Activated T-cell treated with anti-CD3 and anti-CD28 coated beads for 24 hours (primary cell): ENCODE data around the gene INCENP.
"Not testable (repeated sequence)": the region's sequence is repeated elsewhere in the genome, so short reads cannot be mapped to it uniquely, and the experiment has no call there.

Experiments
- DNase-seq: peaks from one replicate; pipeline ENCODE4 v3.0.0-alpha.2; 2020; ENCODE audit warnings: low read depth

INCENP gene

DNA sequence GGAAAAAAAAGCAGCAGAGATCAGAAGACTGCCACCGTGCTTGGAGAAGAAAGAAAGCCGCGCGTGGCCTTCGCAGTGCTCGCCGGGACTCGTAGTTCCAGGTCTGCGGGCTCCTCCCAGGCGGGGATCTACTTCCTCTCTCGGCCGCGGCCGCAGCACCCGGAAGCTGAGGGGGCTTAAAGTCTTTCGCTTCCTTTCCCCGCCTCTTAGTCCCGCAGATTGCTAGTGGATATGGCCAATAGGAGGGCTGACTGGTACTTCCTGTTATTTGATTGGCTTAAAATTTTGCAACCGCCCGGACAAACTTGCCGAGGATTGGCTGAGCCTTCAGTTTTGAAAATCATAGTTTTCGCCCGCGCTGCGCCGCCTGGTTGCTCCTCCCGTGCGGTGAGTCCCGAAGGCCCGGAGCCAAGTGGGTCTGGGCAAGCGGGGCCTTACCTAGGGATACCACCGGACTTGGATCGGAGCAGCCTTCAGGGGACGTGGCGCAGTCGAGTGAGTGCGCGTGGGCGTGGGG, at the start of gene INCENP:
Gene INCENP (plus strand): TSS at position 343 of the 517 bp plus-strand sequence. CDS start 4,151 bp downstream, outside the sequence.
- DNase-seq: peak; percentile 92

GRCh38 chr11:62075438-62075837, 48.4 kb upstream of the INCENP start:
- no peak for DNase-seq

GRCh38 chr11:62077132-62077531, 46.7 kb upstream of the INCENP start:
- no peak for DNase-seq

DNA sequence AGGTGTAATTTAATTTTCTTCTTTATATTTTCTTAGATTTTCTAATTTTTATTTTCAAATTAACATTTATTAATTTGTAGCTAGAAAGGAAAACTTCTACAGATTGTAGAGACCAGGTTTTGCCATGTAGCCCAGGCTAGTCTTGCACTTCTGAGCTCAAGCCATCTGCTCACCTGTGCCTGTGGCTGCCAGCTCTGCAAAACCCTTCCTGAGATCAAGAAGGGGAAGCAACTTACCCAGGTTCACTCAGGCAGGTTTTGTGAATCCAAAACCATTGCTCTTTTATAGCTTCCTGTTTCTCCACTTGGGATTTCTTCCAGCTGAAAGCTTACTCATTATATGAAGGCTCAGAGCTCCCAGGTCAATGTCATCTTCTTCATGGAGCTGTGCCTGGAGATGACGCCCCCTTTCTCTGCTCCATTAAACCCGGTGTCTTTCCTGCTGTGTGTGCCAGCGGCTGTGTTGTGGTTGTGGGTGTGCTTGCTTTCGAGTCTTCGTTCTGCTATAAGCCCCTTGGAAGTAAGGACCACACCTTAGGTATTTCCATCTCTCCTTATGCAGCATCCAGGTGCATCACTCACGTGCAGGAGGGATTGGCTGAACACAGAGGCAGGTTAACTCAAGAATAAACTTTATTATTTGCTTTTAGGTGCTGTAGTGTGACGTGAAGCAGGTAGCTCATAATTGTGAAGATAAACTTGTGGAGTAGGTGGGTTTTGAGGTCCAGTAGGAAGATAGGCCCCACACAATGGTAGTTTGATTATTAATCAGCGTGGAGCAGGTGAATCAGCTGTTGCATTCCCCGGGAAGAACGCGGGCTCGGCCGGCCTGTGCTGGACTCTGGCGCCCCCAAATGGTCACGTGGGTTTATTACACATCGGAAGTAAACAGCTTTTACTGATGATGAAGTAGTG, 42.2 kb upstream of the INCENP start:
- peak; percentile 67 for DNase-seq

DNA sequence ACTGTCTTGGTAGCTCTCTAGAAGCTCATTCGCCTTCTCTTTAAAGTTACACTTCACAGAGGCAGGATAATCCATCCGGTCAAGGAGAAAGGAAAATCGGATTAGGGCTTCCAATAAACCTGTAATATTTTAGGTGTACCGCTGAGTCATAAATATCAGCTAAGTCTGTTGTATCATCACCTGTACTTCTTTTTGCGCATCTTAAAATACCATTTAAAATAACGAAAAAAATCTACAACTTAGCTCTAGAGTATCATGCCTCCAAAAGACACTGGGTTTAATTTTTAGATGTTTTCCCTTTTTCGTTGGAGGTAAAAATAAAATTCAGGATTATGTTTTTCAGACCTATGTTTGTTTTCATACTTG, 41.5 kb upstream of the INCENP start:
- DNase-seq: no peak

DNA sequence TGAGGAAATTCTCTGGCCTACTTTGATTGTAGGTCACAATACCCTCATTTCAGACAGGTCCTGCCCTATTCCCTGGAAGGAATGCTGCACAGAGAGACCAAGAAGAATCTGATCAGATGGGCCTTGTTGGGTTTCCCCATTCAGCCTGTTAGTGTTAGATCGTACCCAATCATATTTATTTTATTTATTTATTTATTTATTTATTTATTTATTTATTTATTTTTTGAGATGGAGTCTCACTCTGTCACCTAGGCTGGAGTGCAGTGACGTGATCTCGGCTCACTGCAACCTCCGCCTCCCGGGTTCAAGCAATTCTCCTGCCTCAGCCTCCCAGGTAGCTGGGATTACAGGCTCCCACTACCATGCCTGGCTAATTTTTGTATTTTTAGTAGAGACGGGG, 39.0 kb upstream of the INCENP start:
- DNase-seq: not testable (repeated sequence)

DNA sequence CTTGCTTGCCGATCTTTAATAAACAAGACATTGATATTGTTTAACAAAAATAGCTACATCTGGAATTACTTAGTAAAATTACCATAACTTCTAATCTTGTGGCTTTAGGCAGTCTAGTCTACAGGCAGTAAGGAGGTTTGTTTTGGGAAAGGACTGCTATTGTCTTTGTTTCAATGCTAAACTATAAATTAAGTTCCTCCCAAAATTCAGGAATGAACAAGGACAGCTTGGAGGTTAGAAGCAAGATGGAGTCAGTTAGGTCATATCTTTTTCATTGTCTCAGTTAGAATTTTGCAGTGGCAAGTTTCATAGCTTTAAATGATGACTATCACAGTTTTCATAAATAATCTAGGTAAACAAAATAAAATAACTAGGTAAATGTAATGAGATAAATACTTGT, 36.1 kb upstream of the INCENP start:
- DNase-seq: no peak

GRCh38 chr11:62088331-62088933, 35.4 kb upstream of the INCENP start:
- DNase-seq: no peak

DNA sequence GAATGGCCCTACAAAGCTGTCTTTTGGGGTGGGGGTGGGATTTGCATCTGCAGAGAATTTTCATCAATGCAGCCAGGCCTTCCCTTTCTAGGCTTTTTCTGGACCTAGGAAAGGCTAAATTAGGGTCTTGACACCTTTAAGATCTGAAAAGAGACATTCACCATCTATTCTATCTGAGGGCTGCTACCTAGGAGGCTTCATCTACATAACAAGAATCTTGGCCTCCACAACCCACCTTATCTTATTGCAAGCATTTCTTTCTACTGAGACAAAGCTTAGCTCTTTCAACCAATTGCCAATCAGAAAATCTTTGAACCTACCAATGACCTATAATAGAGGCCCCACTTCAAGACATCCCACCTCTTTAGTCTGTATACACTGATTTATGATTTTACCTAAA, 20.7 kb upstream of the INCENP start:
- no peak for DNase-seq

DNA sequence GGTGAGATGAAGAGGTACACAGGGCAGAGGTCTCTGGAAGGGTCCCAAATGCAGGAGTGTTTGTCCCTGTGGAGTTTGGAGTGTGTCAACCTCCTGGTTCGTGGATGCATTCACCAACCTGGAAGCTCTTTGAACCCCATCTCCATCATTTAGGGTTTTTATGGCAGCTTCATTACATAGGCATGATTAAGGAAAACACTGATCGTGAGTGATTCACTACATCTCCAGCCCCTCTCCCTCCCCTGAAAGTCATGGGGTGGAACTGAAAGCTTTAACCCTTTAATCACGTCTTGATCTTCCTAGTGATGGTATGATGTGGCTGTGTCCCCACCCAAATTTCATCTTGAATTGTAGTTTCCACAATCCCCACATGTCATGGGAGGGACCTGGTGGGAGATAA, 19.8 kb upstream of the INCENP start:
- no peak for DNase-seq

DNA sequence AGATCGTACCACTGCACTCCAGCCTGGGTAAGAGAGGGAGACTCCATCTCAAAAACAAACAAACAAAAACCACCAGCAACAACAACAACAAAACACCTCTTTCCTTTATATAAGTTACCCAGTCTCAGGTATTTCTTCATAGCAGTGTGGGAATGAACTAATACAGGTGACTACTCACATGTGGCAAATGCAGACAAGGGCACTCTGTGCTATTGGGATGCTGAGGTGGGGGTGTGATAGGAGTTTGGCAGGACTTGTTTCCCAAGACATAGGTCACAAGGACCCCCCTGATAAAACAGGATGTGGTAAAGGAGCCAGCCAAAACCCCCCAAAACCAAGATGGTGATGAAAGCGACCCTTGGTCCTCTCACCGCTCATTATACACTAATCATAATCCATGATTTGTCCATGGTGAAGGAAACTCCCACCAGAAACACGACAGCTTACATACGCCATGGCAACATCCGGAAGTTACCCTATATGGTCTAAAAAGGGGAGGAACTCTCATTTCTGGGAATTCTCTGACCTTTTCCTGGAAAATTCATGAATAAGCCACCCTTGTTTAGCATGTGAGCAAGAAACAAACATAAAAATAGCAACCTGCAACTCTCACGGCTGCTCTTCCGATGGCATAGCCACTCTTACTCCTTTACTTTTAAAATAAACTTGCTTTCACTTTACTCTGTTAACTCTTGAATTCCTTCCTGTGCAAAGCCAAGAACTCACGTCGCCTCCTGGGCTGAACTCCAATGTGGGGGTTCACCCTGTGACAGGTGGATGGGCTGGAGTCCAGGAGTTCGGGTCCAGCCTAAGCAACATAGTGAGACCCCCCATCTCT, 18.8 kb upstream of the INCENP start:
- DNase-seq: no peak

DNA sequence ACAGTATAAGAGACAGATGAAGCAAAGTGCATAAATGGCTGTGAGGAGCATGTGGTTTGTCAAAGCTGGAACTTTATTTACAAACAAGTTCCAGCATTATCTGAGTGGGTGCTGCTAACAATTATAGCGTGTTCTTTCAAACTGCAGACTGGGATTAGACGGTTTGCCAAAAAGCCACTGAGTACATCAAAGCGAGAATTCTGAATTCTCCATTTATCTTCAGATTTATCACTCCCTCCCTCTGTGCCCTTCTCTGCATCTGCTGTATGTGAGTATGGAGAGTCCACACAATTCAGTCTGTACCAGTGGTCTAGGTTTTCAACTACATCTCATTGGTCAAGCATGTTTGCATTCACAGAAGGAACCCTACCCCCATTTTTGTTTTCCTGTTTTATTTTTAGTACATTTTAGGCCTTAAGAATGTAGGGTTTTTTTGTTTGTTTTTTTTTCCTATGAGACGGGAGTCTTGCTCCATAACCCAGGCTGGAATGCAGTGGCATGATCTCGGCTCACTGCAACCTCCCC, 18.1 kb upstream of the INCENP start:
- no peak for DNase-seq

- DNase-seq: peak; percentile 24
These were observed 15.6 kb upstream of the INCENP start for GRCh38 chr11:62108017-62108750.

DNA sequence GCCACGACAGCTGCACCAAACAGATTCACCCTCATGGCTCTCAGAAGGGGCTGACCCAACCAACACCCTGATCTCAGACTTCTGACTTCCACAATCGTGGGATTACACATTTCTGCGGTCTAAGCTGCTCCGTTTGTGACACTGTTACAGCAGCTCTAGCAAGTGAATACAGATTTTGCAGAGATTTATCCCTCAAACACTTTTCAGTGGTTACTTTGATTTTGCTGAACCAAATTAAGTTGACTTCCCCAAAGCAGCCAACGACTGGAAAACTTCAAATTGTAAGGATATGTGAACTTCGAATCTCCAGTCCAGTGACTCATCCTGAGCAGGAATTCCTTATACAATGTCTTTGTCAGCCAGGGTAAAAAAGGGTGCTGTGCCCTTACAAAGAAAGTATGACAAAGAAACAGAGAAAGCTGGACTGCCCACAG, 14.8 kb upstream of the INCENP start:
- no peak for DNase-seq

GRCh38 chr11:62115085-62115694, 8.6 kb upstream of the INCENP start:
- DNase-seq: no peak

DNA sequence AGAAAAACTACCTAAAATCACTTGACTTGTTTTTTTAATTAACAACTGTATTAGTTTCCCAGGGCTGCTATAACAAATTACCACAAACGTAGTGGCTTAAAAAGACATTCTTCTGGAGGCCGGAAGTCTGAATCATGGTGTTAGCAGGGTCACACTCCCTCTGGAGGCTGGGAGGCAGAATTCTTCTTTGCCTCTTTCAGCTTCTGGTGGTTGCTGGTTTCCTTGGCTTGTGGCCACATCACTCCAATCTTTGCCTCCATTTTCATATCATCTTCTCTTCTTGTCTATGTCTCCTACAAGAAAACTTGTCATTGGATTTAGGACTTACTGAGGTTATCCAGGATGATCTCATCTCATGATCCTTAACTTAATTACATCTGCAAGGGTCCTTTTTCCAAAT, 7.4 kb upstream of the INCENP start:
- DNase-seq: no peak

DNA sequence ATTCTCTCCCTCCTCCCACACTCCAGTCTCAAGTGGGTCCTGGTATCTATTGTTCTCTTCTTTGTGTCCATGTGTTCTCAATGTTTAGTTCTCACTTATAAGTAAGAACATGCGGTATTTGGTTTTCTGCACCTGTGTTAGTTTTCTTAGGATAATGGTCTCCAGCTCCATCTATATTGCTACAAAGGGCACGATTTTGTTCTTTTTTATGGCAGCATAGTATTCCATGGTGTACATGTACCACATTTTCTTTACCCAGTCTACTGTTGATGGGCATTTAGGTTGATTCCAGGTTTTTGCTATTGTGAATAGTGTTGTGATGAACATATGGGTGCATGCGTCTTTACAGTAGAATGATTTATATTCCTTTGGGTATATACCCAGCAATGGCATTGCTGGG, 4.2 kb upstream of the INCENP start:
- no peak for DNase-seq

DNA sequence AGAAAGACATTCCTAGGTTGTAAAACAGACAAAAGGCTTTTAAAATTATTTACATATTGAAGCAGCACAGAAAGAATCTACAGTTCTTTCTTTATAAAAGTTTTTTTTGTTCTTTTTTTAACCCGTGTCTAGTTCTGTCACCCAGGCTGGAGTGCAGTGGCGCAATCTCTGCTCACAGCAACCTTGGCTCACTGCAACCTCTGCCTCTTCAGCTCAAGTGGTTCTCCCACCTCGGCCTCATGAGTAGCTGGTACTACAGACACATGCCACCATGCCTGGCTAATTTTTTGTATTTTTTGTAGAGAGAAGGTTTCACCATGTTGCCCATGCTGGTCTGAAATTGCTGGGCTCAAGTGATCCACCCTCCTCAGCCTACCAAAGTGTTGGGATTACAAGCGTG, 3.8 kb upstream of the INCENP start:
- no peak for DNase-seq

DNA sequence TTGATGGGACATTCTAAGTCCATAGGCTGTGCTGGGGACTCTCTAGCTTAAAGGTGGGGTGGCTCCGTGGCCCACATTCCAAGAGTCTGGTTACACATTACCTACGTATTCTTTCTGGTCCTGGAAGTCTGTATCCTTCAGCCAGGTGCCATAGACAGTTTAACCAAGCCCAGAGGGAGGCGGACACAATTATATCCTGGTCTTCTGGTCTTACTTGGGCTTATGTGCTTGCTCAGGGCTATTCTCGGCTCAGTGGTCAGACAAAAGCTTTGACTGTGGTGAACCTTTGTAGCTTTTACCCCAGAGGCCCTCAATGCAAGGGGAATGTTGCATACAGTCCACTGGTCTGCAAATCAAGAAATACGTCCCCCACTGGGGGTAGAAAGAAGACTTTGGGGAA, 3.4 kb upstream of the INCENP start:
- DNase-seq: no peak

DNA sequence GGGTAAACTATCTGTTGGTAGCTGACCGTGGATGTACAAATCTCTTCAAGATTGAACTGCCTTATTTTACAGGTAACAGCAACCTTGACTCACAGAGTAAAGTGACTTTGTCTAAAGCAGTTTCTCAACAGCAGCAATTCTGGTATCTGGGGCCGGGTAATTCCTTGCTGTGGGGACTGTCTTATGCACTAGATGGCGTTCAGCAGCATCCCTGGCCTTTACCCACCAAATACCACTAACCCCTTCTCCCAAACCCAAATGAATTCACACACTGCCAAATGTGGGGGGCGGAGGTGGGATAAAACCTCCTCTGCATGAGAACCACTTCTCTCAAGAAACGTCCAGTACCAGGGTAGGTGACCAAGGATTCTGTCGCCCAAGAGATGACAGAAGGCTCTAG, 1.7 kb upstream of the INCENP start:
- DNase-seq: no peak
